Measurements from ENCODE around the gene FBP1.

- TF ChIP-seq, protein P1, sequence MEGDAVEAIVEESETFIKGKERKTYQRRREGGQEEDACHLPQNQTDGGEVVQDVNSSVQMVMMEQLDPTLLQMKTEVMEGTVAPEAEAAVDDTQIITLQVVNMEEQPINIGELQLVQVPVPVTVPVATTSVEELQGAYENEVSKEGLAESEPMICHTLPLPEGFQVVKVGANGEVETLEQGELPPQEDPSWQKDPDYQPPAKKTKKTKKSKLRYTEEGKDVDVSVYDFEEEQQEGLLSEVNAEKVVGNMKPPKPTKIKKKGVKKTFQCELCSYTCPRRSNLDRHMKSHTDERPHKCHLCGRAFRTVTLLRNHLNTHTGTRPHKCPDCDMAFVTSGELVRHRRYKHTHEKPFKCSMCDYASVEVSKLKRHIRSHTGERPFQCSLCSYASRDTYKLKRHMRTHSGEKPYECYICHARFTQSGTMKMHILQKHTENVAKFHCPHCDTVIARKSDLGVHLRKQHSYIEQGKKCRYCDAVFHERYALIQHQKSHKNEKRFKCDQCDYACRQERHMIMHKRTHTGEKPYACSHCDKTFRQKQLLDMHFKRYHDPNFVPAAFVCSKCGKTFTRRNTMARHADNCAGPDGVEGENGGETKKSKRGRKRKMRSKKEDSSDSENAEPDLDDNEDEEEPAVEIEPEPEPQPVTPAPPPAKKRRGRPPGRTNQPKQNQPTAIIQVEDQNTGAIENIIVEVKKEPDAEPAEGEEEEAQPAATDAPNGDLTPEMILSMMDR (IDR thresholded peaks at IDR 0.05) = no peak
- TF ChIP-seq POLR2A (IDR thresholded peaks at IDR 0.05) = no peak
Observed at GRCh38 chr9:94663140-94663539, 23.8 kb upstream of the FBP1 start.

Data from lower leg skin (tissue), 3 donors.